ENCODE results near the gene AHDC1.

Gene AHDC1

GRCh38 chr1:27523337-27524020, 80.5 kb downstream of the AHDC1 start:
- DNase-seq (no peak), ATAC-seq (no peak)
- Mint-ChIP-seq H3K4me3 (peak overlapping the region; percentile 80 to 82), H3K27ac (peak overlapping the region; percentile 35 to 96), H3K9me3 (no peaks in the 10 kb centered on the region), H3K4me1 (peaks cover 90% of the 10 kb centered on the region), H3K27me3 (no peaks in the 10 kb centered on the region)

DNA sequence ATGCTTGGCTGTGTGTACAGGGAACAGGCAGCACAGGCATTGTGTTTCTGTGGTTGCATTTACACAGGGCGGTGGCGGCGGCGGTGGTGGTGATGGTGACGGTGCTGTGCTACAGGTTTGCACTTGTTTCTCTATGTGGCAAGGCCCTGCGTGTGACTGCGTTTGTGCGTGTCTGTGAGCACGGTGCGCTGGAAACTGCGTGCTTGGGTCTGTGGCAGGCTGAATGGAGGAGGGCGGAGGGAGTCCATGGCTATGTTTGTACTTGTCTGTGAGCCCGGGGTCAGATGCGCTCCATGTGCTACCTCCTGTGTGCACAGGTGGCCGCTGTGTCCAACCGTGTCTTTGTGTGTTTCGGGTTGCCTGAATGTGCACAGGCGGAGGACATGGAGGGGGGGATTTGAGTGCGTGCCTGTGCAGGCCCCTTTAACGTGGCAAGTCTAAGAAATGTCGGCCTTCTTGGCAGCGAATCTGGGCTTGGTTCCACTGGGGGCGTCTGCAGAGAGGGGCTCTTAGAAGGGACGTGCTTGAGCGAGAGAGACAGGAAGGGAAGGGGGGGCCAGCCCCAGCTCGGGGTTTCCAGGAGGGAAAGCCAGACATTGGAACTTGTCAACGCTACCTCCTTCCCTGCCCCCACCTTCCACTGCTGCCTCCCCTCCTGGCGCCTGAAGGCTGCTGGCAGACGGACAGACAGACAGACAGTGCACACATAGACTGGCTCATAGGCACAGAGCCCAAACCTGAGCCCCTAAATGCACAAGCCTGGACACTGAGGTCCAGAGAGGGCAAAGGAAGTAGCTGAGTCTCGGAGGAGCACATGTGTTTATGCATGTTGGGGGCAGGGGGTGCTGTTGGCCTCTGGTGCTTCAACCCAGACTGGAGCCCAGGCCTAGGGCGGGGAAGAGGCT, 81.3 kb downstream of the AHDC1 start:
- no peaks in the 10 kb centered on the region for H3K27me3 Mint-ChIP-seq
- peak; percentile 62 to 75 for DNase-seq
- H3K9me3 Mint-ChIP-seq = no peaks in the 10 kb centered on the region
- peak; percentile 67 for ATAC-seq
- peak overlapping the region; percentile 80 to 82 for H3K4me3 Mint-ChIP-seq
- H3K4me1 Mint-ChIP-seq = peaks cover 94% of the 10 kb centered on the region
- H3K27ac Mint-ChIP-seq = peak overlapping the region; percentile 96

DNA sequence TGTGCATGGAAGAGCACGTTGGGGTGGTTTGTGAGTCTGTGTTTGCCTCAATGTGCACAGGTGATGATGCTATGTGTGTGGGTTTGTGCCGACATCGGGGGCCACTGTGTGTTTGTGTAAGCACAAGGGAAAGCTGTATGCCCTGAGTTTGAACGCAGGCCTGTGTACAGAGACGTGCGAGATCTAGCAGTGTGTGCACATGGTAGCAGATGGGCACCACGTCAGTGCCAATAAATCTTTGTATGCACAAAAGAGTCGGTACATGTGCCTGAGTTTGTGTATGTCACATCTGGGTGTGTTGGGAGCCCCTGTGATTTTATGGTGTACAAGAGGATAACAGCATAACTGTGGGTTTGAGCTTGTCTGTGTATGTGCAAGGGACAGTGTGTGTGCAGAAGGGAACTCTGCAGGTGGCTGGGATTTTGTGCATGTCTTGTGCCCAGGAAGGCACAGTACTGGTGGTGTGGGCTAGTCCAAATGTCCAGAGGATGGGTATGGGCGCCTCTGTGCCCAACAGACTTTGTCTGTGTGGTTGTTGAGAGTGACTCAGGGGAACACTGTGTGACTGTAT, 82.0 kb downstream of the AHDC1 start:
- Mint-ChIP-seq H3K27me3 (no peaks in the 10 kb centered on the region), H3K27ac (peak overlapping the region; percentile 96), H3K4me1 (peaks cover 94% of the 10 kb centered on the region), H3K4me3 (peak overlapping the region; percentile 80 to 82), H3K9me3 (no peaks in the 10 kb centered on the region)
- ATAC-seq (peak; percentile 15), DNase-seq (peak; percentile 24 to 28)

DNA sequence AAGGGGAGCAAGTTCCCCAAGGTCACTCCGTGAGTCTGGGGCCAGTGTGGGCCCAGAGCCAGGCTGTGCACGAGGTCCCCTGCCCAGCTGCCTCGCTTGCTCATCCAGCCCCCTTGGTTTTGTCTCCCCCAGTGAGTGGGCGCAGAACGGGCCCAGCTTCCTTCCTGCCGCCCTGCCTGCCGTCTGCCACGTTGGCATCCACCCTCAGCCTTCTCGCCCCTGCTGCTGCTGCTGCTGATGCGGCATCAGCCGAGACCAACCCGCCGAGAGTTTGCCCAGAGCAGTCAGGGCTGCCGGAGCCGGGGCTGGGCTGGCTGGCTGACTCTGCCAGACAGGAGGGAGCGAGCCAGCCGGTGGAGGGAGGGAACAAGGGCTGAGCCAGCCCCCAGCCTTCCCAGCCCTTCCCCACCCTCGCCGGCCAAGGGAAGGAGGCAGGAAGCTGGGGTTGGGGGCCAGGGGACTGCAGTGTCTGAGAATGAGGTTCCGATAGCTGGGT, 82.6 kb downstream of the AHDC1 start:
- ATAC-seq (peak; percentile 5), DNase-seq (peak; percentile 53 to 63)
- H3K27me3 Mint-ChIP-seq = no peaks in the 10 kb centered on the region
- H3K9me3 Mint-ChIP-seq = no peaks in the 10 kb centered on the region
- H3K4me1 Mint-ChIP-seq = peaks cover 94% of the 10 kb centered on the region
- peak overlapping the region; percentile 96 for H3K27ac Mint-ChIP-seq
- peak overlapping the region; percentile 80 to 82 for H3K4me3 Mint-ChIP-seq

- H3K9me3 Mint-ChIP-seq = no peaks in the 10 kb centered on the region
- no peaks in the 10 kb centered on the region for H3K27me3 Mint-ChIP-seq
- no peak for ATAC-seq
- peak overlapping the region; percentile 96 for H3K27ac Mint-ChIP-seq
- H3K4me1 Mint-ChIP-seq = peaks cover 94% of the 10 kb centered on the region
- DNase-seq = no peak
- peak overlapping the region; percentile 80 to 82 for H3K4me3 Mint-ChIP-seq
Observed at GRCh38 chr1:27520651-27521050, 83.3 kb downstream of the AHDC1 start.

GRCh38 chr1:27519331-27520258, 84.3 kb downstream of the AHDC1 start:
- Mint-ChIP-seq H3K4me3 (peak overlapping the region in 1 of 2 donors; percentile 80), H3K27ac (peak overlapping the region in 1 of 2 donors; percentile 35), H3K4me1 (peaks cover 86% of the 10 kb centered on the region), H3K27me3 (no peaks in the 10 kb centered on the region), H3K9me3 (no peaks in the 10 kb centered on the region)
- ATAC-seq (no peak), DNase-seq (no peak)

GRCh38 chr1:27518808-27519207, 85.1 kb downstream of the AHDC1 start:
- Mint-ChIP-seq H3K4me3 (no peak overlapping the region), H3K27ac (no peak overlapping the region)
- no peak for ATAC-seq

GRCh38 chr1:27517907-27518718, 85.8 kb downstream of the AHDC1 start:
- Mint-ChIP-seq H3K9me3 (no peaks in the 10 kb centered on the region), H3K27ac (peak overlapping the region; percentile 4 to 22), H3K27me3 (no peaks in the 10 kb centered on the region), H3K4me3 (peak overlapping the region in 1 of 2 donors; percentile 6), H3K4me1 (peaks cover 78% of the 10 kb centered on the region)
- no peak for ATAC-seq
- no peak for DNase-seq

More at GRCh38 chr1:27518808-27519207, 85.1 kb downstream of the AHDC1 start:
- DNase-seq = no peak
- Mint-ChIP-seq H3K27me3 (no peaks in the 10 kb centered on the region), H3K4me1 (peaks cover 81% of the 10 kb centered on the region), H3K9me3 (no peaks in the 10 kb centered on the region)

- Mint-ChIP-seq H3K4me3 (no peak overlapping the region), H3K4me1 (peaks cover 71% of the 10 kb centered on the region), H3K9me3 (no peaks in the 10 kb centered on the region), H3K27me3 (no peaks in the 10 kb centered on the region), H3K27ac (peak overlapping the region; percentile 7 to 22)
- DNase-seq (no peak), ATAC-seq (no peak)
Observed at GRCh38 chr1:27517301-27517700, 86.6 kb downstream of the AHDC1 start.

DNA sequence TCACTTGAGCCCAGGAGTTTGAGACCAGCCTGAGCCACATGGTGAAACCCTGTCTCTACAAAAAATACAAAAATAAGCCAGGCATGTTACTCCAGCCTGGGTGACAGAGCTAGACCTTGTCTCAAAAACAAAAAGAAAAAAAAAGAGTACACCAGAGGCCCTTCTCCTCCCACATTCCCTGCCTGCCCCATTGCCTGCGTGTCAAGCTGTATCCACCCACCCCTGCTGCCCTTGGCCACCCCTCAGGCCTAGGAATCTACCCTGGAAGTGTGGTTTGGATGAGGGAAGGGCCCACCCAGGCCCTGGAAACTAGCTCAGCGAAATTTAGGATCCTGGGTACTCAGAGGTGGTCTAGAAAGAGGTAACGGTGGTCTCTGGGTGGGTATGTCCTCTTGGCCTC, 88.3 kb downstream of the AHDC1 start:
- ATAC-seq = no peak
- H3K4me3 Mint-ChIP-seq = no peak overlapping the region
- no peaks in the 10 kb centered on the region for H3K27me3 Mint-ChIP-seq
- H3K9me3 Mint-ChIP-seq = no peaks in the 10 kb centered on the region
- no peak for DNase-seq
- peaks cover 54% of the 10 kb centered on the region for H3K4me1 Mint-ChIP-seq
- H3K27ac Mint-ChIP-seq = no peak overlapping the region

GRCh38 chr1:27513958-27514357, 90.0 kb downstream of the AHDC1 start:
- Mint-ChIP-seq H3K4me3 (no peak overlapping the region), H3K27ac (no peak overlapping the region), H3K4me1 (peaks cover 46% of the 10 kb centered on the region), H3K27me3 (no peaks in the 10 kb centered on the region), H3K9me3 (no peaks in the 10 kb centered on the region)
- DNase-seq (no peak), ATAC-seq (no peak)

DNA sequence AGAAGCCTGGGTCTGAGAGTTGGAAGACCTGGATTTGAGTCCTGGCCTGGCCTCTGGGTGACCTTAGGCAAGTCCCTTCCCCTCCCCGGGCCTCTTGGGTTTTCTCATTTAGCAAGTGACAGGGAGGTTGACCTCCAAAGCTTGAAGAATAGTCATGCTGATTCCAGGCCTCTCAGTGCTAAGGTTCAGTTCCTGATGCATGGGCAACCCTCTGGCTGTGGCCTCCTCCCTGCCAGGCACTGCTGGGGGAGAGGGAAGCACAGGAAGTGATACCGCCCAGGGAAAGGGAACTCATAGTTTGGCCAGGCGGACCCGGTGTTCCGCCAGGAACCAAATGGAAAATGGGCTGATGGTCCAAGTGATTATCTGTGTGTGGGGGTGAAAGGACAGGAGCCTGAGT, 90.4 kb downstream of the AHDC1 start:
- Mint-ChIP-seq H3K4me3 (no peak overlapping the region), H3K27me3 (no peaks in the 10 kb centered on the region), H3K4me1 (peaks cover 44% of the 10 kb centered on the region), H3K27ac (no peak overlapping the region), H3K9me3 (no peaks in the 10 kb centered on the region)
- ATAC-seq (no peak), DNase-seq (no peak)

DNA sequence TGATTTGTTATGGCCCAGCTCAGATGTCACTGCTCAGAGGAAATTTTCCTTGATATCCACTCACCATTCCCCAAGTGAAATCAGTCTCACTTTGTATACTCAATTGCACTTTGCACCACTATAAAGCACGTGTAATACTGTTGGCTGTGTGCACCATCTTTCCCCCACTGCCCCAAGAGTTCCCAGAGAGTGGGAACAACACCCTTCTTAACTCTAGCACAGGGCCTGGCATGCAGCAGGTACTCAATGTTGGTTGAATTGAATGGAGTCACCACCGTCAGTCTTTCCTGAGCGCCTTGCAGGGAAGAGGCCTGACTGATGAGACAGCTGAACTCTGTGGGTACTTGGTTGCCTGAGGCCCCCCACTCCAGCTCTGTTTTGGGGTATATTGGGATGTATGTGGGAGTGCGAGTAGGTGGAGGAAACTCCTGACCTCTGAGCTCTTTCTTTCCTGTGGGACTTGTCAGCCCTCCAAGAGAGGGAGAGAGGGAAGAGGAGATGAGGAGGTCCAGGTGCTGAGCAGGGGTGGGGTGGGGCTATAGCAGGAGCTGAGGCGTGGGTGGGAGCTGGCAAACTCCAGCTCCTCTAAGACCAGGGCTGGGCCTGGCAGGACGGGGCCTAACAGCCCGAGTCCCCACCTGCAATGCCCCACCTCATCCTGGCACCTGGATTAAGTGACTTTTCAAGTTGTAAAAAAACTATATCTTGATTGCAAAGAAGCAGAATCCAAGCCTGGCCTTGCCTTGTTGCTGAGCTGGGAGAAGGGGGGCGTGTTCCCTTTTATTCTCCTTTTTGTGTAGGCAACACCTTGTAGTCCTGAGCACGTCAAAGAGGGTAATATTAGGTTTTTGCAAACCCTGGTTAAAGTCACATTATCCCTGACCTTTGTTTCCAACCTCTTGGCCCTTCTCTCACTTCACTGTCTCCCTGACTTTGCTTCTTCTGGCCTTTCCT, 94.5 kb downstream of the AHDC1 start:
- H3K9me3 Mint-ChIP-seq = no peaks in the 10 kb centered on the region
- DNase-seq (no peak), ATAC-seq (no peak)
- H3K27me3 Mint-ChIP-seq = no peaks in the 10 kb centered on the region
- peak overlapping the region in 1 of 2 donors; percentile 33 for H3K27ac Mint-ChIP-seq
- H3K4me3 Mint-ChIP-seq = no peak overlapping the region
- peaks cover 22% of the 10 kb centered on the region for H3K4me1 Mint-ChIP-seq

Data from stimulated activated naive CD8-positive, alpha-beta T cell treated with anti-CD3 and anti-CD28 coated beads, Interleukin-15, amount 100 ng/mL, for 72 hours (primary cell).